Left ventricle myocardium inferior (tissue), 1 donor: ENCODE measurements around the gene SHE. TPM values are rescaled to one million over a fixed set of nuclear protein-coding genes. Genes with fewer than 3 reads are reported as not detected.

Source experiments
- DNase-seq: peaks from one replicate; pipeline ENCODE4 v3.0.0-alpha.2; 2020
- H3K27ac ChIP-seq: fragments of 200-600 bp; replicated peaks from 2 replicates; pipeline ENCODE4 v1.8.0; 2021
- H3K27me3 ChIP-seq: fragments of 200-600 bp; 2 replicates; pipeline ENCODE4 v1.8.0; 2021; ENCODE audit warnings: low read depth
- H3K36me3 ChIP-seq: fragments of 200-600 bp; 2 replicates; pipeline ENCODE4 v1.8.0; 2021
- H3K4me1 ChIP-seq: fragments of 200-600 bp; 2 replicates; pipeline ENCODE4 v1.8.0; 2021
- H3K4me3 ChIP-seq: fragments of 200-600 bp; 2 replicates; pipeline ENCODE4 v1.8.0; 2021; ENCODE audit warnings: mild to moderate bottlenecking, moderate library complexity
- H3K9me3 ChIP-seq: fragments of 200-600 bp; replicated peaks from 2 replicates; pipeline ENCODE4 v1.8.0; 2021
- intact Hi-C: fragments of 100-400 bp; cut with micrococcal nuclease; formaldehyde crosslinking; loops from one replicate; pipeline ENCODE4 v1.11.0; 2022
- total RNA-seq: library from RNA; stranded (reverse); fragmentation: NEBNext Ultra II Directional; extraction: Animal tissue kit (Norgen Biotek cat#: 25700); gene quantifications from one replicate; pipeline ENCODE4 v1.2.1, GENCODE V29; 2021
- TF ChIP-seq, protein P1 (sequence below): fragments of 200-600 bp; IDR thresholded peaks from 2 replicates; pipeline ENCODE4 v1.8.0; 2021; ENCODE audit warnings: antibody characterized with exemption, mild to moderate bottlenecking, borderline replicate concordance
- donor health status: DM: no; HTN: yes; CAD: no; lungs with severe emphysema.

The SHE gene
- total RNA-seq, 1 donor from 2014 or later: 9.2 TPM

DNA sequence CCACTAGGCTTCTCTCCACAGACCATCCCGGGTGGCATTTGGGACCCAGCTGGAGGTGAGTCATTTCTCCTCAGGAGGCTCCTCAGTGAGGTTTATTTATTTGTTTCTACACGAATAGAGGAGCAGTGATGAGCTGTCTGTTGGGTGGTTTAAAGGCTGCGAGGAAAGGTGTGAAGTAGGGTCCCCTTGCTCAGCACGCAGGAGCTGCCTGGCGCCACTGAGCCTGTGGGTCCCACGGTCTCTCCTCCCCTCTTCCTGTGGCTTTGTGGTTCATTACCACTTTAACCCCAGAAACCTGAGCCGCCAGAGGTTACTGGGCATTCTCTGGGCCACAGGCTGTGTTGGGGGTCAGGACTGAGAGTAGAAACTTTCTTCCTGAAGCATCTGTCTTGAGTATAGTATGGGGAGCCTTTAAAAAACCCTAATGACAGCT lies 57.2 kb downstream of the SHE start:
- Histone ChIP-seq H3K4me3 (no peak overlapping the region), H3K9me3 (no peaks in the 10 kb centered on the region), H3K36me3 (peaks cover 32% of the 10 kb centered on the region), H3K27me3 (no peaks in the 10 kb centered on the region), H3K27ac (no peak overlapping the region), H3K4me1 (peaks cover 11% of the 10 kb centered on the region)
- TF ChIP-seq, protein P1, sequence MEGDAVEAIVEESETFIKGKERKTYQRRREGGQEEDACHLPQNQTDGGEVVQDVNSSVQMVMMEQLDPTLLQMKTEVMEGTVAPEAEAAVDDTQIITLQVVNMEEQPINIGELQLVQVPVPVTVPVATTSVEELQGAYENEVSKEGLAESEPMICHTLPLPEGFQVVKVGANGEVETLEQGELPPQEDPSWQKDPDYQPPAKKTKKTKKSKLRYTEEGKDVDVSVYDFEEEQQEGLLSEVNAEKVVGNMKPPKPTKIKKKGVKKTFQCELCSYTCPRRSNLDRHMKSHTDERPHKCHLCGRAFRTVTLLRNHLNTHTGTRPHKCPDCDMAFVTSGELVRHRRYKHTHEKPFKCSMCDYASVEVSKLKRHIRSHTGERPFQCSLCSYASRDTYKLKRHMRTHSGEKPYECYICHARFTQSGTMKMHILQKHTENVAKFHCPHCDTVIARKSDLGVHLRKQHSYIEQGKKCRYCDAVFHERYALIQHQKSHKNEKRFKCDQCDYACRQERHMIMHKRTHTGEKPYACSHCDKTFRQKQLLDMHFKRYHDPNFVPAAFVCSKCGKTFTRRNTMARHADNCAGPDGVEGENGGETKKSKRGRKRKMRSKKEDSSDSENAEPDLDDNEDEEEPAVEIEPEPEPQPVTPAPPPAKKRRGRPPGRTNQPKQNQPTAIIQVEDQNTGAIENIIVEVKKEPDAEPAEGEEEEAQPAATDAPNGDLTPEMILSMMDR: no peak
- no peak for DNase-seq
- intact Hi-C loops: no loop called here

DNA sequence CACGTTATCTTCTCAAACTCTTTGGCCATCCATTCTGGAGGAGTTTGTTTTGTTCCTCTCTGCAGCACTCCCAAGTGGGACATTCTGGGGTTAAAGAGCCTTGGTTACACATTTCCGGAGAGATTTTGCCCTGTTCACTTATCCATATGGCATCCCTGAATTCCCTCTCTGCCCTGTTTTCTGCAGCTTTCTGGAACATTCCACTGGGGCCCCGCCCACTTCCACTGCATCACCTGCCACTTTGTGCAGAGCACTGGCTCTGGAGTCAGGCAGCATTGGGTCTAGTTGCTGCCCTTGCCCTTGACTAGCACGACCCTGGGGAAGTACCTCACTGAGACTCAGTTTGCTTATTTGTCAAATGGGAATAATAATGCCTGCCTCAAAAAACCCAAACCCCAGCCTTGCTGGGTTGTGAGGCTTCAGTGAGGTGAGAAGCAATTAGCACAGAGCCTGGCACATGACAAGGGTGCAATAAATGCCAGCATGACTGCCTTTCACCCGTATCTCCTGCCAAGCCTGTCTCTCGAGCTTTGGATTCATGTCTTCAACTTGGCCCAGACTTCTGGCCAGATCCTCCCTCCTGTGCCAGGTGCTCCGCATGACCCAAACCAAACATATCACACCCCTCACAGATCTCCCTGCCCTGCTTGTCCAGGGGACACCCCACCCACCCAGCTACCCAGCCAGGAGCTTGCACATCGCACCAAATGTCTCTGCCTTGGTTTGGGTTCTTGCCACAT lies 58.8 kb downstream of the SHE start:
- Histone ChIP-seq H3K4me1 (peaks cover 11% of the 10 kb centered on the region), H3K36me3 (peaks cover 25% of the 10 kb centered on the region), H3K27ac (no peak overlapping the region), H3K9me3 (no peaks in the 10 kb centered on the region), H3K4me3 (no peak overlapping the region), H3K27me3 (no peaks in the 10 kb centered on the region)
- TF ChIP-seq, protein P1: no peak
- intact Hi-C loops: no loop called here
- no peak for DNase-seq

DNA sequence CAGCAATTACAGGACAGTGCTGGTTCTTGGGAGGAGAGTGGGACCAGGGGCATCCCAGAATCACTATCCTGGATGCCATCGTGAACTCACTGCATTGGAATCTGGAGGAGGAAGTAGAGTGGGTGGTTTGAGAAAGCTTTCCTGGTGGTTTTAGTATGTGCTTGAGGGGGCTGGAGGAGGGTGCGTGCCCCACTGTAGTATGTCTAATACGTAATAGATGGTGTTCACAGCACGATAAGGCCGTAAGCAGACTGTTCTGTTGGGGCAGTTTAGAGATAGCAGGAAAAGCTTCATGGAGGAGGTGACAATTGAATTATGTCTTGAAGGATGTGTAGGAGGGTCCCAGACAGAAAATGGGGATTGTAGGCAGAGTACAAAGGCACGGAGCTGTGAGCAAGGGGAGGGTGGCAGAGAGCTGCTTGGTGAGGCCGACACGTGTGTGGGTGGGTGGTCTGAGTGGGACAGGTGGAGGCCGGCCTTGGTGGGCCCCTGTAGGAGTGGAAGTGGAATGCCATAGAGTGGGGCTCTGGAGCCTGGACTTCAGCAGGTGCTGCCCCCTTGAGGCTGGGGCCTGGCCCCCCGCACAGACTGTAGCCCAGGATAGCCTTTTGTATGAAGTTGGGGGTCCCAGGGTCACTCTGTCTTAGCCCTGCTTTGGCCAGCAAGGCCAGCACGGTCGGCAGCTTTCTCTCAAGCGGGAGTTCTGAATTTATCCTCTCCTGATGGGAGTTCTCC lies 60.0 kb downstream of the SHE start:
- H3K27ac ChIP-seq: no peak overlapping the region
- no peak overlapping the region for H3K4me3 ChIP-seq
- H3K4me1 ChIP-seq: peaks cover 11% of the 10 kb centered on the region
- peaks cover 24% of the 10 kb centered on the region for H3K36me3 ChIP-seq
- TF ChIP-seq, protein P1: peak; percentile 58
- intact Hi-C loops: no loop called here
- DNase-seq: no peak
- H3K27me3 ChIP-seq: no peaks in the 10 kb centered on the region
- no peaks in the 10 kb centered on the region for H3K9me3 ChIP-seq

DNA sequence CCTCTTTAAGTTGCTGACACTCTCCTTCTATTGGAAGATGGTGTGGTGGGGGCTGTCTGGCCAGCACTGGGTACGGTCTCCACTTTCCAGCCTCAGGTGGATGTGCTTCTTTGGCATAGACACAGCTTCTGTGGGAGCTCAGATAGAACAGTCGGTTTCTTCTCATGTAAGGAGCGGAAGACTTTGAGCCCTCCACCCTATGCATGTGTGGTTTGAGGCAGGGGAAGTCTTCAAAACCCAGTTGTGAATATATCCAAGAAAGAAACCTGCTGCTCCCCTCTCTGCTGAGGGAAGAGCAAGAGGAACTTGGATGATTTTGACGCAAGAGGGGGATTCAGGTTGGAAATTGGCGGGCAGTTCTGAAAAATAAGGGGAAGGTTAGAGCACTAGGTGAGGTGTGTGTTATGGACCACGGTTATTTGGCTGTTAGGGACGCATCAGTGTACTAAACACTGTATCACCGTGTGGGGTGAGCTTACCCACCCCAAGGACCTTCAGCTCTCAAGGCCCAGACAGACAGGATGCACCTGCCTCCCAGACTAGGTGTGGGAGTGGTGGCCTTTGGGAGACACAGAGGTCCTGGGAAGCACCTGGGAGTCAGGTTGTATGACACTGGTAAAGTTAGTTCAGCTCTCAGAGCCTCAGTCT lies 60.8 kb downstream of the SHE start:
- no peaks in the 10 kb centered on the region for H3K9me3 ChIP-seq
- no peak overlapping the region for H3K27ac ChIP-seq
- H3K36me3 ChIP-seq: peaks cover 27% of the 10 kb centered on the region
- intact Hi-C loops: no loop called here
- H3K27me3 ChIP-seq: no peaks in the 10 kb centered on the region
- H3K4me1 ChIP-seq: peaks cover 17% of the 10 kb centered on the region
- DNase-seq: no peak
- TF ChIP-seq, protein P1: no peak
- H3K4me3 ChIP-seq: no peak overlapping the region

DNA sequence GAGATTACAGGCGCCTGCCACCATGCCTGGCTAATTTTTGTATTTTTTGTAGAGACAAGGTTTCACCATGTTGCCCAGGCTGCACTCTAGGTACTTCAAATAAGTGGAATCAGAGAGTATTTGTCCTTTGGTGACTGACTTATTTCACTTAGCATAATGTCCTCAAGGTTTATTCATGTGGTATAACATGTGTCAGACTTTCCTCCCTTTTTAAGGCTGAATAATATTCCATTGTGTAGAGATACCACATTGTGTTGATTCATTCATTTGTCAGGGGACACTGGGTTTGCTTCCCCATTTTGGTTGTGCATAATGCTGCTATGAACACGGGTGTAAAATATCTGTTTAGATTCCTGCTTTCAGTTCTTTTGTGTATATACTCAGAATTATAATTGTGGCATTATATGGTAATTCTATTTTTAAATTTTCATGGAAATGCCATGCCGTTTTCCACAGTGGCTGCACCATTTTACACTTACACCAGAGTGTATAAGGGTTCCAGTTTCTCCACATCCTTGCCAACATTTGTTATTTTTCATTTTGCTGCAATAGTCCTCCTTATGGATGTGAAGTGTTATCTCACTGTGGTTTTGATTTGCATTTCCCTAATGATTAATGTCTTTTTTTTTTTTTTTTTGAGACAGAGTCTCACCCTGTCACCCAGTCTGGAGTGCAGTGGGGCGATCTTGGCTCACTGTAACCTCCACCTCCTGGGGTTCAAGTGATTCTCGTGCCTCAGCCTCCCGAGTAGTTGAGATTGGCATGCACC lies 62.0 kb downstream of the SHE start:
- Histone ChIP-seq H3K4me3 (no peak overlapping the region), H3K36me3 (peaks cover 37% of the 10 kb centered on the region), H3K9me3 (no peaks in the 10 kb centered on the region), H3K4me1 (peaks cover 28% of the 10 kb centered on the region), H3K27ac (no peak overlapping the region), H3K27me3 (no peaks in the 10 kb centered on the region)
- no peak for DNase-seq
- intact Hi-C loops: no loop called here
- TF ChIP-seq, protein P1: no peak
